Neural crest cell (in vitro differentiated cells): ENCODE results near the gene ME2. TPM values are rescaled to one million over a fixed set of nuclear protein-coding genes. Genes with fewer than 3 reads are reported as not detected.
"Not testable (repeated sequence)": the region's sequence is repeated elsewhere in the genome, so short reads cannot be mapped to it uniquely, and the experiment has no call there.

Source experiments
- DNase-seq: peaks from one replicate; pipeline ENCODE4 v3.0.0; 2021; ENCODE audit warnings: low read depth, mixed read lengths, low spot score
- H3K27ac Mint-ChIP-seq: one replicate; pipeline ENCODE4 v1.8.0; 2021; ENCODE audit warnings: mild to moderate bottlenecking, mixed read lengths; ENCODE audit not compliant: unreplicated experiment
- H3K27me3 Mint-ChIP-seq: 2 replicates; pipeline ENCODE4 v1.8.0; 2021; ENCODE audit warnings: low read depth, mild to moderate bottlenecking, mixed read lengths
- H3K36me3 Mint-ChIP-seq: 2 replicates; pipeline ENCODE4 v1.8.0; 2021; ENCODE audit warnings: low read depth, mild to moderate bottlenecking, mixed read lengths
- H3K4me1 Mint-ChIP-seq: 2 replicates; pipeline ENCODE4 v1.8.0; 2021; ENCODE audit warnings: mixed read lengths
- H3K4me3 Mint-ChIP-seq: one replicate; pipeline ENCODE4 v1.8.0; 2021; ENCODE audit warnings: mild to moderate bottlenecking, mixed read lengths
- H3K9me3 Mint-ChIP-seq: 2 replicates; pipeline ENCODE4 v1.8.0; 2021; ENCODE audit warnings: mixed read lengths
- total RNA-seq: library from RNA; stranded (reverse); gene quantifications from 2 replicates; pipeline ENCODE4 v1.2.1, GENCODE V29; 2021
- TF ChIP-seq, protein P1 (sequence below): fragments of 200-600 bp; sonication (generic); conservative IDR thresholded peaks from 2 replicates; pipeline ENCODE4 v1.5.0; 2021; ENCODE audit warnings: antibody characterized with exemption, mild to moderate bottlenecking

Gene ME2
- total RNA-seq, 1 donor from 2014 or later: 55.8 TPM

- Mint-ChIP-seq H3K9me3 (no peaks in the 10 kb centered on the region), H3K4me3 (peak overlapping the region; percentile 82), H3K27ac (no peak overlapping the region), H3K27me3 (no peaks in the 10 kb centered on the region), H3K36me3 (no peaks in the 10 kb centered on the region), H3K4me1 (peaks cover 37% of the 10 kb centered on the region)
- no peak for DNase-seq
- TF ChIP-seq, protein P1, sequence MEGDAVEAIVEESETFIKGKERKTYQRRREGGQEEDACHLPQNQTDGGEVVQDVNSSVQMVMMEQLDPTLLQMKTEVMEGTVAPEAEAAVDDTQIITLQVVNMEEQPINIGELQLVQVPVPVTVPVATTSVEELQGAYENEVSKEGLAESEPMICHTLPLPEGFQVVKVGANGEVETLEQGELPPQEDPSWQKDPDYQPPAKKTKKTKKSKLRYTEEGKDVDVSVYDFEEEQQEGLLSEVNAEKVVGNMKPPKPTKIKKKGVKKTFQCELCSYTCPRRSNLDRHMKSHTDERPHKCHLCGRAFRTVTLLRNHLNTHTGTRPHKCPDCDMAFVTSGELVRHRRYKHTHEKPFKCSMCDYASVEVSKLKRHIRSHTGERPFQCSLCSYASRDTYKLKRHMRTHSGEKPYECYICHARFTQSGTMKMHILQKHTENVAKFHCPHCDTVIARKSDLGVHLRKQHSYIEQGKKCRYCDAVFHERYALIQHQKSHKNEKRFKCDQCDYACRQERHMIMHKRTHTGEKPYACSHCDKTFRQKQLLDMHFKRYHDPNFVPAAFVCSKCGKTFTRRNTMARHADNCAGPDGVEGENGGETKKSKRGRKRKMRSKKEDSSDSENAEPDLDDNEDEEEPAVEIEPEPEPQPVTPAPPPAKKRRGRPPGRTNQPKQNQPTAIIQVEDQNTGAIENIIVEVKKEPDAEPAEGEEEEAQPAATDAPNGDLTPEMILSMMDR: no peak
Observed at GRCh38 chr18:50875966-50876536, 2.9 kb upstream of the ME2 start.

DNA sequence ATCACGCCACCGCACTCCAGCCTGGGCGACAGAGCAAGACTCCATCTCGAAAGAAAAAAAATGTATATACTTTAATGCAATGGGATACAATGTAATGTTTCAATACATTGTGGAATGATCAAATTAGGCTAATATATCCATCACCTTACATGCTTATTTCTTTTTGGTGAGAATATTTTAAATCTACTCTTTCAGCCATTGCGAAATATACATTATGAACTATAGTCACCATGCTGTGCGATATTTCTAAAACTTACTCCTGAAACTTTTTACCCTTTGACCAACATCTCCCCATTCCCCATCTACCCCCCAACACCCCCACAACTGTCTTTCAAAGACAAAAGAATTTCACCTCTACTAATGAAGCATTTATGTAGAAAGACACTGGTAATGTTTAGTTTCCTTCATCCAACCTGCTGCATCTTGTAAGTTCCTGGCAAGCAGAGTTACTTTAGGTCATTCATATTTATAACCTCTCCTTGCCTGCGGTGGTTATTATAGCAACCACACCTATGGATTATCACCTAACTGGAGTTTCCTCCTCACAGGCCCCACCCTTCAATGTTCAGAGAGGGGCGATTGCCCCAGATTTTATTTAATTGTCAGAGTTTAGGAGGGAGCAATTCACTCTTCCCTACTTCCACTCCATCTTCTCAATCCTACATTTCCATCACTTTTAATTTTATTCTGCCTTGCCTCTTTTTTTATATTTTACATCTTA, 1.2 kb upstream of the ME2 start:
- no peaks in the 10 kb centered on the region for H3K36me3 Mint-ChIP-seq
- TF ChIP-seq, protein P1: no peak
- no peaks in the 10 kb centered on the region for H3K9me3 Mint-ChIP-seq
- H3K4me1 Mint-ChIP-seq: peaks cover 37% of the 10 kb centered on the region
- DNase-seq: no peak
- H3K27me3 Mint-ChIP-seq: no peaks in the 10 kb centered on the region
- H3K4me3 Mint-ChIP-seq: peak overlapping the region; percentile 94
- H3K27ac Mint-ChIP-seq: no peak overlapping the region

- DNase-seq: no peak
- Mint-ChIP-seq H3K27me3 (no peaks in the 10 kb centered on the region), H3K4me1 (peaks cover 37% of the 10 kb centered on the region), H3K27ac (peak overlapping the region; percentile 99), H3K4me3 (peak overlapping the region; percentile 95), H3K9me3 (no peaks in the 10 kb centered on the region), H3K36me3 (peaks cover 2% of the 10 kb centered on the region)
- TF ChIP-seq, protein P1: no peak
Observed at GRCh38 chr18:50879302-50880118, 592 bp downstream of the ME2 start.

GRCh38 chr18:50880119-50880465, 1.2 kb downstream of the ME2 start:
- peak overlapping the region; percentile 99 for H3K27ac Mint-ChIP-seq
- H3K4me3 Mint-ChIP-seq: peak overlapping the region; percentile 95
- TF ChIP-seq, protein P1: no peak
- DNase-seq: no peak
- peaks cover 2% of the 10 kb centered on the region for H3K36me3 Mint-ChIP-seq
- H3K9me3 Mint-ChIP-seq: no peaks in the 10 kb centered on the region
- H3K4me1 Mint-ChIP-seq: peaks cover 34% of the 10 kb centered on the region
- H3K27me3 Mint-ChIP-seq: no peaks in the 10 kb centered on the region

DNA sequence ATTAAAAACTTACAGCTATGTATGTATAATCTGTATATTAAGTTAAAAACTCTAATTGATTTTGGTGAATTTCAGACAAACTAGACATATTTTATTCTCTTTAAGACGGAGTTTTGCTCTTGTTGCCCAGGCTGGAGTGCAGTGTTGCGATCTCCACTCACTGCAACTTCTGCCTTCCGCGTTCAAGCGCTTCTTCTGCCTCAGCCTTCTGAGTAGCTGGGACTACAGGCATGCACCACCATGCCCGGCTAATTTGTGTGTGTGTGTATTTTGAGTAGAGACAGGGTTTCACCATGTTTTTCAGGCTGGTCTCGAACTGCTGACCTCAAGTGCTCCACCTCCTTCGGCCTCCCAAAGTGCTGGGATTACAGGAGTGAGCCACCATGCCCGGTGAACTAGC, 2.0 kb downstream of the ME2 start:
- H3K36me3 Mint-ChIP-seq, DNase-seq, H3K9me3 Mint-ChIP-seq, H3K27ac Mint-ChIP-seq, H3K27me3 Mint-ChIP-seq, H3K4me3 Mint-ChIP-seq: not testable (repeated sequence)
- H3K4me1 Mint-ChIP-seq: peaks cover 27% of the 10 kb centered on the region
